SW480 (cell line): ENCODE results near the gene HSD3B7.
"Not testable (repeated sequence)": the region's sequence is repeated elsewhere in the genome, so short reads cannot be mapped to it uniquely, and the experiment has no call there.

Source experiments
- DNase-seq: peaks from one replicate; pipeline ENCODE4 v3.0.0-alpha.2; 2016; ENCODE audit warnings: low spot score

HSD3B7 gene

GRCh38 chr16:30984669-30985400 lies at the start of gene HSD3B7:
Gene HSD3B7, plus strand, starts transcription at chr16:30985207. Its CDS starts 452 bp downstream, at chr16:30985659.
- peak; percentile 75 for DNase-seq

- no peak for DNase-seq
These were observed 47.3 kb upstream of the HSD3B7 start for GRCh38 chr16:30937692-30938091.

DNA sequence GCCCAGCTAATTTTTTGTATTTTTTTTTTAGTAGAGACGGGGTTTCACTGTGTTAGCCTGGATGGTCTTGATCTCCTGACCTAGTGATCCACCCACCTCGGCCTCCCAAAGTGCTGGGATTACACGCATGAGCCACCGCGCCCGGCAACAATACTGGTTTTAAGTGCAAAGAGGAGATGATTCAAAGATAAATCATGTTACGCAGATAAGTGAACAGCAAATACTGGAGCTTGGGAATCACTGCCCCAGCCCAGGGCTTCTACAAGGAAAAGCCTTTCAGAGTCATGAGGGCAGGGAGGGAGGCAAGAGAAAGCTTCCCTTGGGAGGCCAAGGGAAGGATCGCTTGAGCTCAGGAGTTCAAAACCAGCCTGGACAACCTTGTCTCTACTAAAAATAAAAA lies 45.4 kb upstream of the HSD3B7 start:
- not testable (repeated sequence) for DNase-seq

GRCh38 chr16:30941600-30942425 lies 43.2 kb upstream of the HSD3B7 start:
- DNase-seq: peak; percentile 66

DNA sequence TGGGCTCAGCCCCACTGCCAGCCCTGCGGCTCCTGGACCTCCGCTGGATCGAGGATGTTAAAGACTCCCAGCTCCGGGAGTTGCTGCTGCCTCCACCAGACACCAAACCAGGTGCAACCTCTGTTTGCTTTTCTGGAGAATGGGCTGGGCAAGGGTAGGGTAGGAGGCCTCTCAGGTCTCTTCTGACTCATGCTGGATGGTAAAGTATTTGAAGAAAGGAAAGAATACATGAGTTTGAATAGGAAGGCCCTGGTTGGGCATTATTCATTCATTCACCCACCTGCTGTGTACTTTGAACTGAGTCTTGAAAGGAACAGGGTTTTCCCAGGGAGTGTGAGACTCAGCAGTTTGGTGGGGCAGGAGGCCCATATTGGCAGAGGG lies 42.6 kb upstream of the HSD3B7 start:
- DNase-seq: no peak

DNA sequence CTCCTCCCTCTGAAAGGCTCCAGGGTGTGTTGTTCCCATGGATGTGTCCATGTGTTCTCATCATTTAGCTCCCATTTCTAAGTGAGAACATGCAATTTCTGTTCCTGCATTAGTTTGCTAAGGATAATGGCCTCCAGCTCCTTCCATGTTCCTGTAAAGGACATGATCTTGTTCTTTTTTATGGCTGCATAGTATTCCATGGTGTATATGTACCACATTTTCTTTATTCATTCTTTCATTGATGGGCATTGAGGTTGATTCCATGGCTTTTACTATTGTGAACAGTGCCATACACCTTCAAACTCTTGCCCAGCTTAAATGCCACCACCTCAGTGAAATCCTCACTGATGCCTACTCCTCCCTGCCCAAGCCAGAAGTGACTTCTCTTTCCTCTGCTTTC lies 40.7 kb upstream of the HSD3B7 start:
- no peak for DNase-seq

DNA sequence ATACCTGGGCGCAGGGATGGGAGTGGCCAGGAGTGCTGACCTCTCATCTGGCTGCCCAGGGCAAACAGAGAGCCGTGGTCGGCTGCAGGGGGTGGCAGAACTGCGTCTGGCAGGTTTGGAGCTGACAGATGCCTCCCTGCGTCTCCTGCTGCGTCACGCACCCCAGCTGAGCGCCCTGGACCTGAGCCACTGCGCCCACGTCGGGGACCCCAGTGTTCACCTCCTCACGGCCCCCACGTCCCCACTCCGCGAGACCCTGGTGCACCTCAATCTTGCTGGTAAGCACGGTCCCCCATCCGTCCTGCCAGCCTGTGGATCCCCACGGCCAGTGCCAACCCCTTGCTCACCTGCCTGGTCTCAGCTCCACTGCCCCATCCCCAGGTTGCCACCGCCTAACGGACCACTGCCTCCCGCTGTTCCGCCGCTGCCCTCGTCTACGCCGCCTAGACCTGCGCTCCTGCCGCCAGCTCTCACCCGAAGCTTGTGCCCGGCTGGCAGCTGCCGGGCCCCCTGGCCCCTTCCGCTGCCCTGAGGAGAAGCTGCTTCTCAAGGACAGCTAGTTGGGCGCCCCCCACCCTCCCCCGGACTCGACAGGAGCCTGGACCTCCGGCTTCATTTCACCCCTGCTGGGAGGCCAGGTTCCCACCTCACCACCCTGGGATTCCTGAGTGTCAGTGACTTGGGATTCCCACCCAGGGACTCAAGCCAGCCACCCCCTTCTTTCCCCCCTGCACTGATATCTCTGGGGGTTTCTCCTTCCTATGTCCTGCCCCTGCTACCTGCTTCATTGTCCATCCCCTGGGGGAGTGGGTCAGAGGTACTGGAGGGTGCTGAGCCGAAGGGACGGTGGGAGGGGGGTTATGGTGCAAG lies 38.1 kb upstream of the HSD3B7 start:
- DNase-seq: no peak

DNA sequence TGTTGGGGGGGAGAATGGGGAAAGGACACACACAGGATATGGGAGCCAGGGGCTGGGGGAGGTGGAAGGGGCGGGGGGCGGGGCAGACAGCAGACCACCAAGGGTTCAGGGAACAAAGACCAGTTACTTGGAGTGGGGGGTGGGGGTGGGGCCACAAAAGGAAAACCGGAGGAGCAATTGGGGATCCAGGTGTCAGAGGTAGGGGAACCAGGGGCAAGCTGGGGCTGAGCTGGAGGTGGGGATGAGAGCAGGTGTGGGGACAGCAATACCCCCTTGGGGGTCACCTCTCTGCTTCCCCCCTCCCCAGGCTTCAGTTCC lies 37.5 kb upstream of the HSD3B7 start:
- no peak for DNase-seq

GRCh38 chr16:30947859-30948666 lies 36.9 kb upstream of the HSD3B7 start:
- DNase-seq: peak; percentile 73

DNA sequence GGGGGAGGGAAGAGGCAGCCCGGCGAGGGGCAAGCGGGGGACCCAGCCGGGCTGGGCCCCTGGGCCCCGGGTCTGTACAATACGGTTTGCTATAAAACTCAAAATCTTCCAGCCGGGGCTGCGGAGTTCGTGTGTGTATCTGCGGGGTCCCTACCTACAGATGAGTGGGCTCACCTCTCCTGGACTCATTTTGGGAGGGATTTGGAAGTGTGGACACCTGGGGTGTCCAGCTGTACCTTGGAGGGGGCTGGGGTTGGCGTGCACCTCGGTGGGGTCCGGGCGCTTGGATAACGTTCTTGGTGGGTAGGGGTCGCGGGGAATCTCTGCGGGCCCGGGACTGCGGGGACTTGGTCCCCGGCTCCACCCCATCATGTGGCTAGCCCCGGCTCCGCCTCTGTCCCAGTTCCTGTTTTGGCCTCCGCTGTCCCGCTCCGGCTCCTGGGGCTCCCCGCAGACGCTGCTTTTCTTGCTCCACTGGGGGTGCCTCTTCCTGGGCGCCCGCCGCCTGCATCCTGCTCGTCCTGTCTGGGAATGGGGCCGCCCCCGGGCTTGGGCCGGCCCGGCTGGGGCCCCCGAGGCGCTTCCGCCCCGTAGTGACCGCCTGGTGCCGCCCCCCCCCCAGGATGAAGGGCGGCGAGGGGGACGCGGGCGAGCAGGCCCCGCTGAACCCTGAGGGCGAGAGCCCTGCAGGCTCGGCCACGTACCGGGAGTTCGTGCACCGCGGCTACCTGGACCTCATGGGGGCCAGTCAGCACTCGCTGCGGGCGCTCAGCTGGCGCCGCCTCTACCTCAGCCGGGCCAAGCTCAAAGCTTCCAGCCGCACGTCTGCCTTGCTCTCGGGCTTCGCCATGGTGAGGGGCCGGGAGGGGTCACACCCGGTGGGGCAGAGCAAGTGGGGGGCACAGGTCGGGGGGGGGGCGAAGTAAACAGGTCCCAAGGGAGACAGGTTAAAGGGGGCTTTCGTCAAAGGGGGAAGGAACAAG lies 36.0 kb upstream of the HSD3B7 start, which contains the start of gene ORAI3:
TSS of gene ORAI3 (plus strand) at position 402 of the 983 bp plus-strand sequence. CDS start at position 624, 222 bp downstream.
- DNase-seq: peak; percentile 54

- peak; percentile 78 for DNase-seq
These were observed 35.1 kb upstream of the HSD3B7 start for GRCh38 chr16:30949650-30950515.

GRCh38 chr16:30950516-30951065 lies 34.4 kb upstream of the HSD3B7 start:
- DNase-seq: no peak

DNA sequence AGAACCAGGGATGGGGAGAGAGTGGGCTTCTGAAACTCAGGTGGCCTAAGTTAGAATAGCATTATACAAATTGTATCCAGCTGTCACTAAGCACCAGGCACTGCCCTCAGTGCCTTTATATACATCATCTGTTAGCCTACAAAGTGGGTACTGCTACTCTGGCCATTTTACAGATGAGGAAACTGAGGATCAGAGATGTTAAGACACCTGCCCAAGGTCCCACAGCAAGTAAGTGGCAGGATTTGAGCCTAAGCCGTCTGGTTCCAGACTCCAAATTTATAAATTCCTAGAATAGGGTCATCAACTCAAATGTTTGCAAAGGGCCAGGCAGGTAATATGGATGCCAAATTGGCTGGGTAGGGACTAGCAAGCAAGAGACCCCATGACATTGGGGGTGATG lies 33.8 kb upstream of the HSD3B7 start:
- DNase-seq: no peak

DNA sequence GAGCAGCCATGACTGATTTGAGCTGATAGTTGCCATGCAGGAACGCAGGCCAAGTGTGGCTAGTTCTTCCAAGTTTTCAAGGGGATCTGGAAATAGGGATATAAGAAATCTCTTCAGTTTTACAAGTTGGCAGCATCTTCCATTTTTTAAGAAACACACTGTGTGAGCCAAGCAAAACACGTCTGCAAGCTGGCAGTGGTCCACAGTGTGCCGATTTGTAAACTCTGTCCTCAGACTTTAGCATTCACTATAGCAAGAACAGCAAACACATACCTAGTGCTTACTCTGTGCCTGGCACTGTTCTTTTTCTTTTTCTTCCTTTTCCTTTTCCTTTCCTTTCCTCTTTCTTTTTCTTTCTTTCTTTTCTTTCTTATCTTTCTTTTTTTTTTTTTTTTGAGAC lies 33.3 kb upstream of the HSD3B7 start:
- no peak for DNase-seq

GRCh38 chr16:30953111-30953510 lies 31.9 kb upstream of the HSD3B7 start:
- DNase-seq: no peak

DNA sequence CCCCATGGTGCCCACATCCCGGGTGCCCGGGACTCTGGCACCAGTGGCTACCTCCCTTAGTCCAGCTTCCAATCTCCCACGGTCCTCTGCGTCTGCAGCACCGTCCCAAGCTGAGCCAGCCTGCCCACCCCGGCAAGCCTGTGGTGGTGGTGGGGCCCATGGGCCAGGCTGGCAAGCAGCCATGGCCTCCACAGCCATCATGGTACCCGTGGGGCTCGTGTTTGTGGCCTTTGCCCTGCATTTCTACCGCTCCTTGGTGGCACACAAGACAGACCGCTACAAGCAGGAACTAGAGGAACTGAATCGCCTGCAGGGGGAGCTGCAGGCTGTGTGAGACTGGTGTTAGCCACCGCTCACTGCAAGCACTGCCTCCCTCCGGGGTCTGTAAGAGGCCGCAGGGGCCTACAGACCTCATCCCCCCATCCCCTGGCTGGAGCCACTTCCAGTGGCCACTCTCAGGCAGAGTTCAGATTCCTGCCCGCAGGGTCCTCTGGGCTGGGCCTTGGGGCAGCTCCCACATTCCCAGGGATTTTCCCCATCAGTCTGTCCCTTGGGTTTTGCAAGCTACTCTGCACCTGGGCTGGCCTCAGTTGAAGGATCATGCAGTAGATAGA lies 31.4 kb upstream of the HSD3B7 start:
- DNase-seq: no peak

DNA sequence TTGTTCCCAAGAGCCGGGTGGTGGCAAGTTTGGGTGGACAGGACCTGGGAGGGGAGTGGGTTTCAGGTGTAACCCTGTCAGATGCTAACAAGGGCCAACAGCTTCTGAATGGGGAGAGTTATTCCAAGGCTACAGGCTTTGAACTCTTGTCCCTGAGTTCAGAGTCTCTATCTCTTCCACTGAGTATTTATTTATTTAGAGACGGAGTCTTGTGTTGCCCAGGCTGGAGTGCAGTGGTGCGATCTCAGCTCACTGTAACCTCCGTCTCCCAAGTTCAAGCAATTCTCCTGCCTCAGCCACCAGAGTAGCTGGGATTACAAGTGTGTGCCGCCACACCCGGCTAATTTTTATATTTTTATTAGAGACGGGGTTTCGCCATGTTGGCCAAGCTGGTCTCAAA lies 30.0 kb upstream of the HSD3B7 start:
- no peak for DNase-seq

- peak; percentile 89 for DNase-seq
These were observed 28.2 kb upstream of the HSD3B7 start for GRCh38 chr16:30956601-30957455.
